ENCODE data around the gene SKOR1. TPM values are rescaled to one million over a fixed set of nuclear protein-coding genes. Genes with fewer than 3 reads are reported as not detected.

Gene SKOR1
- total RNA-seq, 1 donor from 2014 or later: 0.21 TPM

GRCh38 chr15:67839929-67840748 is 14.8 kb downstream of the SKOR1 start, which contains the start of gene RNU6-1:
TSS of gene RNU6-1 (minus strand) at chr15:67840045.
- peaks cover 17% of the 10 kb centered on the region for H3K27me3 Mint-ChIP-seq (ENCODE audit: unreplicated experiment)
- H3K4me1 Mint-ChIP-seq (ENCODE audit: unreplicated experiment): peaks cover 30% of the 10 kb centered on the region
- H3K27ac Mint-ChIP-seq (ENCODE audit: unreplicated experiment): peak within 1 kb of the TSS; percentile 98
- H3K36me3 Mint-ChIP-seq (ENCODE audit: low read depth, unreplicated experiment): no peaks in the 10 kb centered on the region
- TF ChIP-seq CTCF (IDR thresholded peaks at IDR 0.05; ENCODE audit: unreplicated experiment): no peak
- no peaks in the 10 kb centered on the region for H3K9me3 Mint-ChIP-seq (ENCODE audit: unreplicated experiment)
- DNase-seq (ENCODE audit: low spot score): peak; percentile 91
- peak within 1 kb of the TSS; percentile 90 for H3K4me3 Mint-ChIP-seq (ENCODE audit: unreplicated experiment)

GRCh38 chr15:67840749-67841512 is 15.6 kb downstream of the SKOR1 start:
- H3K9me3 Mint-ChIP-seq (ENCODE audit: unreplicated experiment): no peaks in the 10 kb centered on the region
- H3K4me1 Mint-ChIP-seq (ENCODE audit: unreplicated experiment): peaks cover 30% of the 10 kb centered on the region
- no peaks in the 10 kb centered on the region for H3K36me3 Mint-ChIP-seq (ENCODE audit: low read depth, unreplicated experiment)
- H3K27ac Mint-ChIP-seq (ENCODE audit: unreplicated experiment): no peak overlapping the region
- no peak for DNase-seq (ENCODE audit: low spot score)
- TF ChIP-seq CTCF (IDR thresholded peaks at IDR 0.05; ENCODE audit: unreplicated experiment): no peak
- H3K27me3 Mint-ChIP-seq (ENCODE audit: unreplicated experiment): peaks cover 15% of the 10 kb centered on the region
- peak overlapping the region; percentile 90 for H3K4me3 Mint-ChIP-seq (ENCODE audit: unreplicated experiment)

GRCh38 chr15:67841513-67841762 is 16.1 kb downstream of the SKOR1 start:
- no peak for DNase-seq (ENCODE audit: low spot score)
- Mint-ChIP-seq H3K36me3 (ENCODE audit: low read depth, unreplicated experiment) (no peaks in the 10 kb centered on the region), H3K9me3 (ENCODE audit: unreplicated experiment) (no peaks in the 10 kb centered on the region), H3K4me3 (ENCODE audit: unreplicated experiment) (no peak overlapping the region), H3K27ac (ENCODE audit: unreplicated experiment) (no peak overlapping the region), H3K27me3 (ENCODE audit: unreplicated experiment) (peaks cover 13% of the 10 kb centered on the region), H3K4me1 (ENCODE audit: unreplicated experiment) (peaks cover 30% of the 10 kb centered on the region)
- TF ChIP-seq CTCF (IDR thresholded peaks at IDR 0.05; ENCODE audit: unreplicated experiment): no peak

GRCh38 chr15:67843092-67843501 is 17.8 kb downstream of the SKOR1 start:
- no peak overlapping the region for H3K27ac Mint-ChIP-seq (ENCODE audit: unreplicated experiment)
- no peaks in the 10 kb centered on the region for H3K9me3 Mint-ChIP-seq (ENCODE audit: unreplicated experiment)
- DNase-seq (ENCODE audit: low spot score): no peak
- peaks cover 30% of the 10 kb centered on the region for H3K4me1 Mint-ChIP-seq (ENCODE audit: unreplicated experiment)
- H3K27me3 Mint-ChIP-seq (ENCODE audit: unreplicated experiment): peaks cover 13% of the 10 kb centered on the region
- no peak for TF ChIP-seq CTCF (IDR thresholded peaks at IDR 0.05; ENCODE audit: unreplicated experiment)
- H3K36me3 Mint-ChIP-seq (ENCODE audit: low read depth, unreplicated experiment): no peaks in the 10 kb centered on the region
- no peak overlapping the region for H3K4me3 Mint-ChIP-seq (ENCODE audit: unreplicated experiment)

Measured in endothelial cell (in vitro differentiated cells).